ENCODE measurements around the gene IL32.
"Not testable (repeated sequence)": the region's sequence is repeated elsewhere in the genome, so short reads cannot be mapped to it uniquely, and the experiment has no call there.

DNA sequence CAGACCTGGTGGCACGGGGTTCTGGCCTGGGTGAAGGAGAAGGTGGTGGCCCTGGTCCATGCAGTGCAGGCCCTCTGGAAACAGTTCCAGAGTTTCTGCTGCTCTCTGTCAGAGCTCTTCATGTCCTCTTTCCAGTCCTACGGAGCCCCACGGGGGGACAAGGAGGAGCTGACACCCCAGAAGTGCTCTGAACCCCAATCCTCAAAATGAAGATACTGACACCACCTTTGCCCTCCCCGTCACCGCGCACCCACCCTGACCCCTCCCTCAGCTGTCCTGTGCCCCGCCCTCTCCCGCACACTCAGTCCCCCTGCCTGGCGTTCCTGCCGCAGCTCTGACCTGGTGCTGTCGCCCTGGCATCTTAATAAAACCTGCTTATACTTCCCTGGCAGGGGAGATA lies 3.7 kb downstream of the IL32 start:
- TF ChIP-seq, protein P1, sequence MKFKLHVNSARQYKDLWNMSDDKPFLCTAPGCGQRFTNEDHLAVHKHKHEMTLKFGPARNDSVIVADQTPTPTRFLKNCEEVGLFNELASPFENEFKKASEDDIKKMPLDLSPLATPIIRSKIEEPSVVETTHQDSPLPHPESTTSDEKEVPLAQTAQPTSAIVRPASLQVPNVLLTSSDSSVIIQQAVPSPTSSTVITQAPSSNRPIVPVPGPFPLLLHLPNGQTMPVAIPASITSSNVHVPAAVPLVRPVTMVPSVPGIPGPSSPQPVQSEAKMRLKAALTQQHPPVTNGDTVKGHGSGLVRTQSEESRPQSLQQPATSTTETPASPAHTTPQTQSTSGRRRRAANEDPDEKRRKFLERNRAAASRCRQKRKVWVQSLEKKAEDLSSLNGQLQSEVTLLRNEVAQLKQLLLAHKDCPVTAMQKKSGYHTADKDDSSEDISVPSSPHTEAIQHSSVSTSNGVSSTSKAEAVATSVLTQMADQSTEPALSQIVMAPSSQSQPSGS (CRISPR knock-in tag; IDR thresholded peaks at IDR 0.05), result not testable (repeated sequence)
- not testable (repeated sequence) for TF ChIP-seq ZNF764 (CRISPR knock-in tag; IDR thresholded peaks at IDR 0.05; ENCODE audit: low read depth); CC2D1A (IDR thresholded peaks at IDR 0.05); ZFPM2 (CRISPR knock-in tag; IDR thresholded peaks at IDR 0.05); SNIP1 (IDR thresholded peaks at IDR 0.05; ENCODE audit: low read depth); ZNF274 (IDR thresholded peaks at IDR 0.05; ENCODE audit: borderline replicate concordance, low read depth, low read length); RAD21 (CRISPR knock-in tag; conservative IDR thresholded peaks at IDR 0.05 in 1 of 2, IDR thresholded peaks at IDR 0.05 in 1 of 2); TBP (optimal IDR thresholded peaks at IDR 0.05; ENCODE audit: low read depth, low read length)
- TF ChIP-seq, protein P2, sequence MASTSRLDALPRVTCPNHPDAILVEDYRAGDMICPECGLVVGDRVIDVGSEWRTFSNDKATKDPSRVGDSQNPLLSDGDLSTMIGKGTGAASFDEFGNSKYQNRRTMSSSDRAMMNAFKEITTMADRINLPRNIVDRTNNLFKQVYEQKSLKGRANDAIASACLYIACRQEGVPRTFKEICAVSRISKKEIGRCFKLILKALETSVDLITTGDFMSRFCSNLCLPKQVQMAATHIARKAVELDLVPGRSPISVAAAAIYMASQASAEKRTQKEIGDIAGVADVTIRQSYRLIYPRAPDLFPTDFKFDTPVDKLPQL (IDR thresholded peaks at IDR 0.05; ENCODE audit: extremely low read depth, insufficient read length), result not testable (repeated sequence)
- TF ChIP-seq, protein P3, sequence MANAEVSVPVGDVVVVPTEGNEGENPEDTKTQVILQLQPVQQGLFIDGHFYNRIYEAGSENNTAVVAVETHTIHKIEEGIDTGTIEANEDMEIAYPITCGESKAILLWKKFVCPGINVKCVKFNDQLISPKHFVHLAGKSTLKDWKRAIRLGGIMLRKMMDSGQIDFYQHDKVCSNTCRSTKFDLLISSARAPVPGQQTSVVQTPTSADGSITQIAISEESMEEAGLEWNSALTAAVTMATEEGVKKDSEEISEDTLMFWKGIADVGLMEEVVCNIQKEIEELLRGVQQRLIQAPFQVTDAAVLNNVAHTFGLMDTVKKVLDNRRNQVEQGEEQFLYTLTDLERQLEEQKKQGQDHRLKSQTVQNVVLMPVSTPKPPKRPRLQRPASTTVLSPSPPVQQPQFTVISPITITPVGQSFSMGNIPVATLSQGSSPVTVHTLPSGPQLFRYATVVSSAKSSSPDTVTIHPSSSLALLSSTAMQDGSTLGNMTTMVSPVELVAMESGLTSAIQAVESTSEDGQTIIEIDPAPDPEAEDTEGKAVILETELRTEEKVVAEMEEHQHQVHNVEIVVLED (CRISPR knock-in tag; IDR thresholded peaks at IDR 0.05), result not testable (repeated sequence)
